Measurements from ENCODE around the gene CCDC154. TPM values are rescaled to one million over a fixed set of nuclear protein-coding genes. Genes with fewer than 3 reads are reported as not detected.

Gene CCDC154
- total RNA-seq, 1 donor from 2014 or later: 4.1 TPM

GRCh38 chr16:1455190-1456171 lies 11.1 kb upstream of the CCDC154 start:
- H3K27ac ChIP-seq: no peak overlapping the region
- DNase-seq (no peak), ATAC-seq (no peak)
- H3K4me1 ChIP-seq: no peaks in the 10 kb centered on the region
- no peak for TF ChIP-seq CTCF (IDR thresholded peaks at IDR 0.05)
- no peaks in the 10 kb centered on the region for H3K9me3 ChIP-seq
- intact Hi-C loops (cut with DNase I): no loop called here
- peaks cover 86% of the 10 kb centered on the region for H3K36me3 ChIP-seq
- no peaks in the 10 kb centered on the region for H3K27me3 ChIP-seq
- no peak overlapping the region for H3K4me3 ChIP-seq

GRCh38 chr16:1454561-1454960 lies 10.2 kb upstream of the CCDC154 start:
- intact Hi-C loops (cut with DNase I): no loop called here

GRCh38 chr16:1453316-1453715 lies 9.0 kb upstream of the CCDC154 start:
- H3K4me1 ChIP-seq: no peaks in the 10 kb centered on the region
- ATAC-seq (no peak), DNase-seq (no peak)
- H3K27ac ChIP-seq: no peak overlapping the region
- no peak for TF ChIP-seq CTCF (IDR thresholded peaks at IDR 0.05)
- no peaks in the 10 kb centered on the region for H3K9me3 ChIP-seq
- H3K4me3 ChIP-seq: no peak overlapping the region
- intact Hi-C loops (cut with DNase I): no loop called here
- no peaks in the 10 kb centered on the region for H3K27me3 ChIP-seq
- peaks cover 88% of the 10 kb centered on the region for H3K36me3 ChIP-seq

More at GRCh38 chr16:1454561-1454960, 10.2 kb upstream of the CCDC154 start:
- ATAC-seq (no peak), DNase-seq (no peak)
- peaks cover 89% of the 10 kb centered on the region for H3K36me3 ChIP-seq
- no peak overlapping the region for H3K4me3 ChIP-seq
- H3K27ac ChIP-seq: no peak overlapping the region
- no peak for TF ChIP-seq CTCF (IDR thresholded peaks at IDR 0.05)
- no peaks in the 10 kb centered on the region for H3K9me3 ChIP-seq
- H3K4me1 ChIP-seq: no peaks in the 10 kb centered on the region
- H3K27me3 ChIP-seq: no peaks in the 10 kb centered on the region

GRCh38 chr16:1452530-1452929 lies 8.2 kb upstream of the CCDC154 start:
- Histone ChIP-seq H3K9me3 (no peaks in the 10 kb centered on the region), H3K27ac (no peak overlapping the region), H3K36me3 (peaks cover 88% of the 10 kb centered on the region), H3K4me1 (no peaks in the 10 kb centered on the region), H3K4me3 (no peak overlapping the region), H3K27me3 (no peaks in the 10 kb centered on the region)
- no peak for TF ChIP-seq CTCF (IDR thresholded peaks at IDR 0.05)
- intact Hi-C loops (cut with DNase I): no loop called here
- no peak for DNase-seq
- no peak for ATAC-seq

GRCh38 chr16:1451702-1452392 lies 7.5 kb upstream of the CCDC154 start:
- DNase-seq: no peak
- no peak overlapping the region for H3K4me3 ChIP-seq
- H3K4me1 ChIP-seq: no peaks in the 10 kb centered on the region
- intact Hi-C loops (cut with DNase I): no loop called here
- ATAC-seq: no peak
- peaks cover 83% of the 10 kb centered on the region for H3K36me3 ChIP-seq
- no peak overlapping the region for H3K27ac ChIP-seq
- no peaks in the 10 kb centered on the region for H3K27me3 ChIP-seq
- no peaks in the 10 kb centered on the region for H3K9me3 ChIP-seq
- TF ChIP-seq CTCF (IDR thresholded peaks at IDR 0.05): no peak
